Frontal cortex (tissue), 4 donors: ENCODE data around the gene TBC1D3H. TPM values are rescaled to one million over a fixed set of nuclear protein-coding genes. Genes with fewer than 3 reads are reported as not detected.
"Not testable (repeated sequence)": the region's sequence is repeated elsewhere in the genome, so short reads cannot be mapped to it uniquely, and the experiment has no call there.

Experiments
- DNase-seq, 2 donors: peaks; one replicate each; pipeline ENCODE4 v3.0.0; 2012; ENCODE audit warnings: low spot score in 2 of 2
- FAIRE-seq: peaks from 2 replicates; lab custom pipeline; 2012; peaks lifted over from hg19 to GRCh38; lab: Jason Lieb, UNC
- small RNA-seq: library from RNA; depleted of rRNA; stranded (forward); fragments of <200 nt; gene quantifications from one replicate; pipeline ENCODE3, GENCODE V24; 2014
- total RNA-seq: library from RNA; depleted of rRNA; stranded (reverse); fragments of >200 nt; gene quantifications from one replicate; pipeline ENCODE4 v1.2.3, GENCODE V29; 2014
- donor health status: control.
- donor health status: control.
- donor health status: control.

Gene TBC1D3H
- total RNA-seq, result not detected

DNA sequence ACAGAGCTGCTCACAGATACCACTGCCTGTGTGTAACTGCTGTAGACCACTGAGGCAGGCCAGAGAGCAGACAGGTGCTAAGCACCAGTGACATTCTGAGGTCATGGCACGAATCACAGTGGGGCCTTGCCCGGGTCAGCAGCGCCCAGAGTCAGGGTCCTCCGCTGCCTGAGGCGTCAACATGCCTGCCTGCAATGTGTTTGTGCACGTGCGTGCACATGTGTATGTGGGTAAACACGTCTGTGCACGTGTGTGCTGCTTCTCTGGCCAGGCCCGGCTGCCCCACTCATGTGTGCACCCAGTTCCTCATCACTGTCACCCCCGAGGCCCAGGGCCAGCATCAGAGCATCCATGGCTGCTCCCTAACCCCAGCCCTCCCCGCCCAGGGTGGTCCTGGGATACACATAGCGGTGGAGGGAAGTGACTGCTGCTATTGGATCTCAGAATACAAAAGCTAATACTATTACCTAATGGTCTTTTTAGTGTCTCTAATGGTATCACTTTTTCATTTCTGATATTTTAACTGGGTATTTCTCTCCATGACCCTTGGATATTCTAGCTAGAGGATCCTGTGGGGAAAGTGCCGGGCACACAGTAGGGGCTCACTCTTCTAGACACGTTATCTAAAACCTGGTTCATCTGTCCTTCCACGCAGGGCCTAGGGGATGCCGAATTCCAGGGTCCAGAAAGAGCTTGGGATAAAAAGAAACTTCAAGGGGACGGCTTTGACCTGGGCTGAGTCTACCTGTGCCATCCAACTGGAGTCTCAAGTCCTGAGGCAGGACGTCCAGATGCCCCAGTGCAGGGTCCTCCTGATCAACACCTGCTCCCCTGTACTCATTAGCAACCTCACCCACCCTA, at the start of gene TBC1D3H:
TBC1D3H (minus strand) TSS at position 51 of the 861 bp plus-strand sequence. CDS start 1,540 bp downstream, outside the sequence.
- DNase-seq, FAIRE-seq: not testable (repeated sequence)

DNA sequence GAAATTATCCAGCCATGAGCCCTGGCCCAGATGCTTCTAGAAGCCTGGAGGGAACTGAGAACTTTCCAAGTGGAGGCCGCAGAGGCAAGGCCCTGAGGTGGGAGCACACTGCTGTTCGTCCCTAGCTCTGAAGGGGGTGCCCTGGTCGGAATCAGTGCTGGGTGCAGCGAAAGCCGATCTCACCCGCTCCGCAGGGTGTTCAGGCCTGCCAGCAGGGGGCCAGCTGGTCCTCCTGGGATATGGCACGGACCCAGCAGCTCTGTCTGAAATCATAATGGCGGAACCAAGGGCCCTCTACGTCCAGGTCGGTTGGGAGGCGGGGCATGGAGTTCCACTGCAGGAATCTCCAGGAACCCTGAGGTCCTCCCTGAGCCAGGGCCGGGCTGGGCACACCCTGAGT, 40.7 kb upstream of the TBC1D3H start:
- FAIRE-seq, DNase-seq: not testable (repeated sequence)

DNA sequence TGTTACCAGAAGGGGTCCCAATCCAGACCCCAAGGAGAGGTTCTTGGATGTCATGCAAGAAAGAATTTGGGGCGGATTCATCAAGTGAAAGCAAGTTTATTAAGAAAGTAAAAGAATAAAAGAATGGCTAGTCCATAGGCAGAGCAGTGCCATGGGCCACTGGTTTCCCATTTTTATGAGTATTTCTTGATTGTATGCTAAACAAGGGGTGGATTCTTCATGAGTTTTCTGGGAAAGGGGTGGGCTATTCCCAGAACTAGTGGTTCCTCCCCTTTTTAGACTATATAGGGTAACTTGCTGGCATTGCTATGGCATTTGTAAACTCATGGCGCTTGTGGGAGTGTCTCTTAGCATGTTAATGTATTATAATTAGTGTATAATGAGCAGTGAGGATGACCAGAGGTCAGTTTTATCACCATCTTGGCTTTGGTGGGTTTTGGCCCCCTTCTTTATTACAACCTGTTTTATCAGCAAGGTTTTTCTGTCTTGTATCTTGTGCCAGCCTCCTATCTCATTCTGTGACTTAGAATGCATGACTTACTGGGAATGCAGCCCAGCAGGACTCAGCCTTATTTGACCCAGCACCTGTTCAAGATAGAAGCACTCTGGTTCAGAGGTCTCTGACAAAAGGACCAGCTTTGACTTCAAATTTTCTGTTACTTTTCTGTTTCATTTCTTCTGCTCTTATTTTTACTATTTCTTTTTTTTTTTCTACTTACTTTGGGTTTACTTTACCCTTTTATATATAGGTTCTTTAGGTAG, 27.1 kb upstream of the TBC1D3H start:
- not testable (repeated sequence) for FAIRE-seq, DNase-seq

DNA sequence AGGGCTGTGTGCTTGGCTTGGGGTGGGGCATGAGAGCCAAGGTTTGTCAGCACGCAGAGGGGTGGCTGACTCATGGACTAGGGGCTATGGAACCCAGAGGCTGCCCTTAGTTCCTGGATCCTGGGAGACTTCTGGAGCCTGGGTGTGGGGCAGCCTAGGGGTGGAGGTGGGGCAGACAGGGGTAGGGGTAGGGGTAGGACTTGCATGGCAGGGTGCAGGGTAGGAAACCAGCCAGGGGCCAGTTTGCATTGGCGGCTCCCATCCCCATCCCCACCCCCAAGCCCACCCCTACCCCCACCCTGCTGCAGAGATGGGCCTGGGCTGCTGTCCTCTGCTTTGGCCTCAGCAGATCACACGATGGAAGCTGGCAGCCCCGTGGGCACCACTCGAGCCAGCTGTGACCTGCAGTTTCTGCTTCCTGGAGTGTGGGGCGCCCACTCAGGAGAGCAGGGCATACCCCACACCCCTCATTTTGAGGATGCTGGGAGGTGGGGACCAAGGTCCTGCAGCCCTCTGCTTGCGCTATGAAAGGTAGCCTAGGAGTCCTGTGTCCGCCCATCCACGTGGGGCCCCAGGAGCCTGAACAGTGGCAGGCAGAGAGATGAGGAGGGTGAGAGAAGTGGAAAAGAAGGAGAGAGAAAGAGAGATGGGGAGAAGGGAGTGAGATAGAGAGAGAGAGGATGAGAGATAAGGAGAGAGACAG, 2.9 kb upstream of the TBC1D3H start:
- not testable (repeated sequence) for FAIRE-seq, DNase-seq

DNA sequence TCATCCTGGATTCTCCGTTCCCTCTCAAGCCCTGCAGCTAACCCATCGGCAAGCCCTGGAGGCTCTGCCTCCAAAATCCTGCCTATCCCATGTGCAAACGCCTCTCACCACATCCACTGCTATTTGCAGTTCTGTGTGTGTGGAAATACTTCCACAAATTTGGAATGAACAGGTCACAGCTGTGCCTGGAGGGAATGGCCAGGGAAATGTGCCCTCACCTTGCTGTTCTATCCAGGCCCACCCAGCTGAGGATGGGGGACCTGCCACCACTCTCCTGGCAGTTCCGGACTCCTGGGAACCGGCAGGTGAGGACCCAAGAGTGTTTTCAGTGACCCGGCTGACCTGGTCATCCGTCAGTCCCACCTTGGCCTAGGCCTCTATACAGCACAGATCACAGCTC, 12.3 kb downstream of the TBC1D3H start:
- DNase-seq, FAIRE-seq: not testable (repeated sequence)

DNA sequence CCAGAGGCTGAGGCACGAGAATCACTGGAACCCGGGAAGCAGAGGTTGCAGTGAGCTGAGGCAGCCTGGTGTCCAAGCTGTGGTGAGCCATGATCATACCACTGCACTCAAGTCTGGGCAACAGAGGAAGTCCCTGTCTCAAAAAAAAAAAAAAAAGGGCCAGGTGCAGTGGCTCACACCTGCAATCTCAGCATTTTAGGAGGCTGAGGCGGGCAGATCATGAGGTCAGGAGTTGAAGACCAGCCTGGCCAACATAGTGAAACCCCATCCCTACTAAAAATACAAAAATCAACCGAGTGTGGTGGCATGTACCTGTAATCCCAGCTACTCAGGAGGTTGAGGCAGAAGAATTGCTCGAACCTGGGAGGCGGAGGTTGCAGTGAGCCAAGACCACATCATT, 25.7 kb downstream of the TBC1D3H start:
- not testable (repeated sequence) for DNase-seq, FAIRE-seq

Small RNA genes lying within 50 kb of the gene (small RNA-seq; reads per million reads assigned to genes)
- gene RNU6-1192P, result not detected

Other genes with a start within 250 kb of the TBC1D3H start
- gene TBC1D3B, start 211.8 kb downstream of the TBC1D3H start, total RNA-seq, result 1.6 TPM
- gene CCL3L1, start 191.7 kb downstream of the TBC1D3H start, total RNA-seq, result 0.82 TPM
- gene CCL4L2, start 177.4 kb downstream of the TBC1D3H start, total RNA-seq, result 2.4 TPM
- under 0.01 TPM for gene TBC1D3I, start 123.9 kb downstream of the TBC1D3H start, total RNA-seq
- gene TBC1D3G, start 64.6 kb downstream of the TBC1D3H start, total RNA-seq, result not detected
- 57.1 TPM for gene ZNHIT3, start 98.2 kb upstream of the TBC1D3H start, total RNA-seq
- 30.6 TPM for gene MYO19, start 146.4 kb upstream of the TBC1D3H start, total RNA-seq
- 3.3 TPM for gene PIGW, start 146.6 kb upstream of the TBC1D3H start, total RNA-seq
- gene GGNBP2, start 156.5 kb upstream of the TBC1D3H start, total RNA-seq, result 67.7 TPM
- 5.7 TPM for gene DHRS11, start 203.4 kb upstream of the TBC1D3H start, total RNA-seq
- gene MRM1, start 213.1 kb upstream of the TBC1D3H start, total RNA-seq, result 3.3 TPM